ENCODE data around the gene BTN1A1. TPM values are rescaled to one million over a fixed set of nuclear protein-coding genes. Genes with fewer than 3 reads are reported as not detected.

The BTN1A1 gene
- total and polyA plus RNA-seq, 9 of the 15 experiments (the other 6 are each of a cell fraction or from before 2014, with no cell fraction given) = 0.01 to 0.15 (median 0.06) TPM; not detected in 4

- TF ChIP-seq MECOM (CRISPR knock-in tag; IDR thresholded peaks at IDR 0.05) (no peak), NRF1 (conservative IDR thresholded peaks at IDR 0.05 in 1 of 2, IDR thresholded peaks at IDR 0.05 in 1 of 2) (peak; percentile 38 to 45; a peak in 3 of 4 replicates), SRSF7 (optimal IDR thresholded peaks at IDR 0.05; ENCODE audit: low read depth, low read length) (no peak), NCOA2 (IDR thresholded peaks at IDR 0.05; ENCODE audit: partially characterized antibody in 2 of 2) (peak in 1 of 2 experiments; percentile 75), MNT (conservative IDR thresholded peaks at IDR 0.05) (peak in 1 of 2 experiments; percentile 45; a peak in 2 of 4 replicates), MEIS2 (IDR thresholded peaks at IDR 0.05; ENCODE audit: partially characterized antibody) (peak; percentile 1), KLF16 (IDR thresholded peaks at IDR 0.05) (no peak), ZNF318 (IDR thresholded peaks at IDR 0.05; ENCODE audit: borderline replicate concordance in 1 of 2, low read depth in 1 of 2) (0 out of 4 replicates have a peak, but pooled peaks of 1 of the 2 experiments have one; percentile 16), NUFIP1 (IDR thresholded peaks at IDR 0.05; ENCODE audit: partially characterized antibody) (no peak), MIER1 (IDR thresholded peaks at IDR 0.05; ENCODE audit: low read depth) (no peak), LCOR (CRISPR knock-in tag; IDR thresholded peaks at IDR 0.05) (peak; percentile 77; the same call in 1 of the 2 replicates), ZNF395 (CRISPR knock-in tag; IDR thresholded peaks at IDR 0.05) (peak; percentile 64; the same call in 1 of the 2 replicates), NFE2 (IDR thresholded peaks at IDR 0.05; ENCODE audit: low read depth) (no peak), CSDE1 (IDR thresholded peaks at IDR 0.05) (peak in 1 of 2 experiments; percentile 78; a peak in 2 of 4 replicates), ZNF695 (CRISPR knock-in tag; IDR thresholded peaks at IDR 0.05) (no peak), MBD1 (CRISPR knock-in tag; IDR thresholded peaks at IDR 0.05) (no peak)
These were observed 53.1 kb downstream of the BTN1A1 start (continued) for GRCh38 chr6:26553264-26553634.
